ENCODE results near the gene COLGALT1.
"Not testable (repeated sequence)": the region's sequence is repeated elsewhere in the genome, so short reads cannot be mapped to it uniquely, and the experiment has no call there.

The COLGALT1 gene

DNA sequence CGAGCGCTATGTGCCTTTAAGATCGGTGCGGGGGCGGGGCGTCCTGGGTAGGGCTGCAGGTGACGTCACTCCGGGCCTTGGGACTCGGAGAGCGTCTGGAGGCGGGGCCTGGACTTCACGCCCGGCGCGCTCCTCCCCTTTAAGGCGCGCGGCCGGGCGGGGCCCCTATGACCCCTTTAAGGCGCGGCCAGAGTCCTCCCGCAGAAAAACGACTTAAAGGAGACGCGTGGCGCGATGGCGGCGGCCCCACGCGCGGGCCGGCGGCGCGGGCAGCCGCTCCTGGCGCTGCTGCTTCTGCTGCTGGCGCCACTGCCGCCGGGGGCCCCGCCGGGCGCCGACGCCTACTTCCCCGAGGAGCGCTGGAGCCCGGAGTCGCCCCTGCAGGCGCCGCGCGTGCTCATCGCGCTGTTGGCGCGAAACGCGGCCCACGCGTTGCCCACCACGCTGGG, at the start of gene COLGALT1:
TSS of gene COLGALT1 (plus strand) at position 170 of the 449 bp plus-strand sequence. CDS start at position 235, 65 bp downstream.
- DNase-seq = peak; percentile 99

DNA sequence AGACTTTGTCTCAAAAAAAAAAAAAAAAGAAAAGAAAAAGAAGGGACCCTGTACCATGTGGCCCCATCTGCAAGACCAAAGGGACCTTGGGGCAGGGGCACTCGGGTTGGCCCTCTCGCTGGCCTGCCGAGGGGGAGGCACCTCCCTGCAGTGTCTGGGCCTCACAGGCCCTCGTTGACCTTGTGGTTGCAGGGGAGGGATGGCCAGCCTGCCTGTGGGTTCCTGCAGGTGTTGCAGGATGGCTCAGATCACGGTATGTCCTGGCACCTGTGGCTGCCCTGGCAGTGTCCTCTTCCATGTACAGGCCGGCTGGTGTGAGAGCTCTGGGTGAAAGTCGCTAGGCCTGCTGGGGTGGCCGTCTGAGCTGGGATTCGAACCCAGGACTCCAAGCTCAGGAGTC, 48.7 kb upstream of the COLGALT1 start:
- DNase-seq = no peak

DNA sequence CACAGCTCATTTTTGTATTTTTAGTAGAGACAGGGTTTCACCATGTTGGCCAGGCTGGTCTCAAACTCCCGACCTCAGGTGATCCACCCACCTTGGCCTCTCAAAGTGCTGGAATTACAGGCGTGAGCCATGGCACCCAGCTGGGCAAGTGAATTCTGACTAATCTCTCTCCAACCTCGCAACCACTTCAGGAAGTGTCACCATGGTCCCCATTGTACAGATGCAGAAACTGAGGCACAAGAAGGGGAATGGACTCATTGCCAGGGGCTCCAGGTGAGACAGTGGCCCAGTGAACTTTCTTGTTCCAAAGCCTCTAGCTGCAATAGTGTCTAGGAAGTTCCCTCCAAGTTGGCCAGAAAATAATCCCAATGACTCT, 46.9 kb upstream of the COLGALT1 start:
- DNase-seq = not testable (repeated sequence)

- DNase-seq = no peak
Observed at GRCh38 chr19:17510220-17510993, 45.0 kb upstream of the COLGALT1 start.

- DNase-seq = peak; percentile 94
Observed at GRCh38 chr19:17511724-17512573, 43.5 kb upstream of the COLGALT1 start.

DNA sequence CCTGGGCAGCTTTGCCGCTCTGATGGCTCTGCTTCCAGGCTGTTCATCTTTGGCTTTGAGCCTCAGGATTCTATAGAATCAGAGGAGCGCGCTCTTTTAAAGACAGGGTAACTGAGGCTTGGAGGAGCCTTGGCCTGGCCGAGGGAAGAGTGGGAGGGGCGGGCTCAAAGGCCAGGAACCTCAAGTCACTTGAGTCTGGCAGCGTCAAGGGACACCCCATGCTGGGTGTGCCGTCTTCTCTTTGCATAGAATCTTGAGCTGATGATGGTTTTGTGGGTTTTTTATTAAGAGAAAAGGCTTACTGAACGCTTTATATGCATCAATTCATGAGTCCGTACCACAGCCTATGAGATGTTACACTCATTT, 42.9 kb upstream of the COLGALT1 start:
- no peak for DNase-seq

GRCh38 chr19:17515408-17516149, 39.9 kb upstream of the COLGALT1 start:
- no peak for DNase-seq

DNA sequence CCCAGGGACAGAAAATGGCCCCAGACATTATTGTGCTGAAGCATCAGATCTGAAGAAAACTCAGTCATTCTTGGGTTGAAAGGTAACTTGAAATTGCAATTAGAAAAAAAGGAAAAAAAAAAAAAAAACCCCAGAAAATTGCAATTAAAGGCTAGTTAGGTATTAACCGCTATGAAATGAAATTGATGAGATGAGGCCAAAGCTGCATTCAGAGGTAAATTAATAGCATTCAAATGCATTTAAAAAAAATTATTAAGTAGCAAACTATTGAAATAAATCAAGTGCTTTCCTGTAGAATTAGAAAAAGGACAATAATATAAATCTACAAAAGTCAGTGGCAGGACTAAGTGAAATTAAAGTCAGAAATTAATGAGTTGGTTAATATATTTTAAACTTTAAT, 37.6 kb upstream of the COLGALT1 start:
- no peak for DNase-seq

DNA sequence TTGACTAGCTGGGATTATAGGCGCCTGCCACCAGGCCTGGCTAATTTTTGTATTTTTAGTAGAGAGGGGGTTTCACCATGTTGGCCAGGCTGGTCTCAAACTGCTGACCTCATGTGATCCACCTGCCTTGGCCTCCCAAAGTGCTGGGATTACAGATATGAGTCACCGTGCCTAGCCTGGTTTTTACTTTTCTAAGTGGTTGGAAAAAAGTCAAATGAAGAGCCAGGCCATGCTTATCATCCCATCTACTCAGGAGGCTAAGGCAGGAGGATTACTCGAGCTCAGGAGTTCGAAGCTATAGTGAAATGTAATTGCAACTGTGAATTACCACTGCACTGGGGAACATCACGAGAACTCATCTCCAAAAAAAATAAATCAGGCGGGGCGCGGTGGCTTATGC, 36.8 kb upstream of the COLGALT1 start:
- DNase-seq = not testable (repeated sequence)

DNA sequence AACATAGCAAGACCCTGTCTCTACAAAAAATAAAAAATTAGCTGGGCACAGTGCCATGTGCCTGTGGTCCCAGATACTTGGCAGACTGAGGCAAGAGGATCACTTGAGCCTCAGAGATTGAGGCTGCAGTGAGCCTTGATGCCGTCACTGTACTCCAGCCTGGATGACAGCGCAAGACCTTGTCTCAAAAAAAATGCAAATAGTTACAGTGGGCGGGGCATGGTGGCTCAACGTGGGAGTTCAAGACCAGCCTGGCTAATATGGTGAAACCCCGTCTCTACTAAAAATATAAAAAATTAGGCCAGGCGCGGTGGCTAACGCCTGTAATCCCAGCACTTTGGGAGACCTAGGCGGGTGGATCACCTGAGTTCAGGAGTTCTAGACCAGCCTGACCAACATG, 35.5 kb upstream of the COLGALT1 start:
- DNase-seq = no peak

DNA sequence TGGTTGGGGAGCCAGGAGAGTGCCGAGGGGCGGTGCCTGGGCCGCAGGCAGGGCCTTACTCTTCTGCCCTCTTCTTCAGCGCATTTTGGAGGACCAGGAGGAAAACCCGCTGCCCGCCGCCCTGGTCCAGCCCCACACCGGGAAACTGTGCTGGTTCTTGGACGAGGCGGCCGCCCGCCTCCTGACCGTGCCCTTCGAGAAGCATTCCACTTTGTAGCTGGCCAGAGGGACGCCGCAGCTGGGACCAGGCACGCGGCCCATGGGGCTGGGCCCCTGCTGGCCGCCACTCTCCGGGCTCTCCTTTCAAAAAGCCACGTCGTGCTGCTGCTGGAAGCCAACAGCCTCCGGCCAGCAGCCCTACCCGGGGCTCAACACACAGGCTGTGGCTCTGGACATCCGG, 34.6 kb upstream of the COLGALT1 start:
- no peak for DNase-seq

- no peak for DNase-seq
Observed at GRCh38 chr19:17522988-17523872, 32.2 kb upstream of the COLGALT1 start.

DNA sequence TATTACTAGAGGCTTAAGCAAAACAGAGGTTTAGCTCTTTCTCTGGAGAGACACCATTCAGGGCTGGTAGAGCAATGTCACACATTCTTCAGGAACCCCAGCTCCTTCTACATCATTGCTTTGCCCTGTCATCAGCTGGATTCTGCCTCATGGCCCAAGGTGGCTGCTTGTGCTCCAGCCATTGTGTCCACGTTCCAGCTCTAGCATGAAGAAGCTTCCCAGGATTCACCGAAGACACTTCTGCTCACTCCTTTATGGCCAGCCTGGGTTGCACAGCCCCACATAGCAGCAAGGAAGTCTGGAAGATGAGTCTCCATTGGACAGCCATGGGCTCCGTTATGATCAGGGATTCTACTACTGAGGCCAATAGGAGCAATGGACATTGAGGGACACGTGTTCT, 30.8 kb upstream of the COLGALT1 start:
- no peak for DNase-seq

DNA sequence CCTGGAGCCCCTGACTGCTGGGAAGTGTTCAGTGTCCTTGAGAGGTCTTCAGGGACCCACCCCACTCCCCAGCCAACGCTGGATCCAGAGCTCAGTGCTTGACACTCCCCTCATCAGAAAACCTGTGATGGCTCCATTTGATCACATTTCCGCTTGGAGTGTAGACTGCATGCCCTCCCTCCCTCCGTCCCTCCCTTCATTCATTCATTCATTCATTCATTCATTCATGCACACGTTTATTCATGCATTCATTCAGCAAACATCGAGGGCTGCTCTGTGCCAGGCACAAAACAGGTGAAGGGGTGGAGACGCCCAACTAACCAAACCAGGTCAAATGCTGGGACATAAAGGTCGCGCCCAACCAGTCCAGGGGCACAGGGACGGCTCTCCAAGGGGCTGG, 30.3 kb upstream of the COLGALT1 start:
- DNase-seq = no peak

DNA sequence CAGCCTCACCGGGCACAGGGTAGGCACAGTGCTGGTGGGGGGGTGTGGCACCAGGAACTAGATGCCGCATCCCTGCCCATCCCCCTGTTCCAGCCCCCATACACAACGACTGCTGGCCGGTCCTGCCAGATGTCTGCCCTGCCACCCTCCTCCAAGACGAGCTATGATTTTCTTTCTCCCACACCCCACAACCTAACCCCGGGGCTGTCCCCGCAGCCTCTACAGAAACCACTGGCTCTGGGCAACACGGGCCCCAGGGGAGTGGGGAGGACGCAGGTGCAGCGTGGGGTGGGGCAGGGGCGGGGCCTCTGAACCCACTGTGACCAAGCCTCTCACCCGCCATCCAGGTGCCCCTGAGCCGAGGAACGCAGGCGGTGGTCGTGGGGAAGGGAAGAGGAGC, 28.5 kb upstream of the COLGALT1 start:
- peak; percentile 62 for DNase-seq

DNA sequence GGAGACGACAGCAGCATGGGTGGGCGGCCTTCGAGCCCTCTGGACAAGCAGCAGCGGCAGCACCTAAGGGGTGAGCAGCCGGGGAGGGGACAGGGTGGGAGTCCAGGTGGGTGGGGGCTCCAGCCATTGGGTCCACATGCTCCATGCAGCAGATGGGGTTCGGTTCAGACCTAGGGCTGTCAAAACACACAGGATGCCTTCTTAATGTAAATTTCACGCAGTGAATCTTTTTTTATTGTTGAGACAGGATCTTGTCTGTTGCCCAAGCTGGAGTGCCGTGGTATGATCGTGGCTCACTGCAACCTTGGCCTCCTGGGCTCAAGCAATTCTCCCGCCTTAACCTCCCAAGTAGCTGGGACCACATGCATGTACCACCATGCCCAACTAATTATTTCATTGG, 28.1 kb upstream of the COLGALT1 start:
- no peak for DNase-seq

- DNase-seq = no peak
Observed at GRCh38 chr19:17528610-17529009, 26.8 kb upstream of the COLGALT1 start.

- DNase-seq = no peak
Observed at GRCh38 chr19:17529239-17530158, 25.9 kb upstream of the COLGALT1 start.

DNA sequence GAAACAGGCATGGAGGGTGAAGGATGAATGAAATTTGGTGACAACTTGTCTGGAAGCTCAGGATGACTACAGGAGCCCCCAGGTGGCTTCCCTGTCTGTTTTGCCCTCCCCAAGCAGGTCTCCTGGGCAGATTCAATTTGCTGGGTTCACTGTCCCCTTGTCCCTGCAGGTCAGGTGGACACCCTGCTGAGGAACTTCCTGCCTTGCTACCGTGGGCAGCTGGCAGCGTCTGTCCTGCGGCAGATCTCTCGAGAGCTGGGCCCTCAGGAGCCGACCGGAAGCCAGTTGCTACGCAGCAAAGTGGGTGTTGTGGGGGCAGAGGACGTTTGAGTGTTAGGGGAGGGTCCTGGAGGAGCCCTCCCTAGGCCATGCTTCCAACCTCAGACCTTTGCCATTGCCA, 24.9 kb upstream of the COLGALT1 start:
- peak; percentile 97 for DNase-seq

- no peak for DNase-seq
Observed at GRCh38 chr19:17532116-17532515, 23.3 kb upstream of the COLGALT1 start.

DNA sequence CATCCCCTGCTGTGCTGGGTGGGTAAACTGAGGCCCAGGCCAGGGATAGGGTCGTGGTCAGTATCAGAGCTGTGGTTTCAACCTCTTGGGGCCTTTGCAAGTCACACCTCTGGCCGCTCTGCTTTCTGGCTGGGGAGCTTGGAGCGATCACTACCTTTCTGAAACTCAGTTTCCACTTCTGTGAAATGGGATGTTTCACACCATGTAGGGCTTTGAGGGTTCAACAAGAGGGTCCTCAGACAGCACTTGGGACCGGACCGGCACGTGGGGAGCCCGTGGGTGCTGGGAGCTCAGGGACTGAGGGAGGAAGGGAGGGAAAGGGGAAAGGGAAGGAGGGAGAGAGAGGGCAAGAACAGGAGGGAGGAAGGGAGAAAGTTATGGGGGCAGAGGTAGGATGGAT, 22.9 kb upstream of the COLGALT1 start:
- no peak for DNase-seq

All from NCI-H146 (cell line).